WERI-Rb-1 (cell line): Measurements from ENCODE around the gene RBM4B.
"Not testable (repeated sequence)": the region's sequence is repeated elsewhere in the genome, so short reads cannot be mapped to it uniquely, and the experiment has no call there.

Experiments
- DNase-seq: peaks from one replicate; pipeline ENCODE4 v3.0.0-alpha.2; 2020
- H3K27ac ChIP-seq: fragments of 250-450 bp; sonication (Bioruptor Pico); 2 replicates; pipeline ENCODE4 v1.5.1; 2020; ENCODE audit warnings: mild to moderate bottlenecking, moderate library complexity
- H3K27me3 ChIP-seq: fragments of 250-450 bp; sonication (Bioruptor Pico); 2 replicates; pipeline ENCODE4 v1.5.1; 2021; ENCODE audit warnings: mild to moderate bottlenecking, low read depth, moderate library complexity; ENCODE audit not compliant: insufficient read depth, severe bottlenecking
- H3K36me3 ChIP-seq: fragments of 250-450 bp; sonication (Bioruptor Pico); 2 replicates; pipeline ENCODE4 v1.5.1; 2020; ENCODE audit warnings: mild to moderate bottlenecking, moderate library complexity
- H3K4me3 ChIP-seq: 2 replicates; pipeline ENCODE4 v1.5.1; 2011; ENCODE audit warnings: low read depth, mild to moderate bottlenecking, control low read depth, low read length
- H3K9me3 ChIP-seq: fragments of 250-450 bp; sonication (Bioruptor Pico); 2 replicates; pipeline ENCODE4 v1.5.1; 2021; ENCODE audit warnings: mild to moderate bottlenecking, moderate library complexity; ENCODE audit not compliant: severe bottlenecking
- TF ChIP-seq, protein P1 (sequence below): IDR thresholded peaks from 2 replicates; pipeline ENCODE4 v1.5.1; 2011; ENCODE audit warnings: low read depth, mild to moderate bottlenecking, control low read depth, inconsistent platforms, low read length

RBM4B gene, protein sequence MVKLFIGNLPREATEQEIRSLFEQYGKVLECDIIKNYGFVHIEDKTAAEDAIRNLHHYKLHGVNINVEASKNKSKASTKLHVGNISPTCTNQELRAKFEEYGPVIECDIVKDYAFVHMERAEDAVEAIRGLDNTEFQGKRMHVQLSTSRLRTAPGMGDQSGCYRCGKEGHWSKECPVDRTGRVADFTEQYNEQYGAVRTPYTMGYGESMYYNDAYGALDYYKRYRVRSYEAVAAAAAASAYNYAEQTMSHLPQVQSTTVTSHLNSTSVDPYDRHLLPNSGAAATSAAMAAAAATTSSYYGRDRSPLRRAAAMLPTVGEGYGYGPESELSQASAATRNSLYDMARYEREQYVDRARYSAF

DNA sequence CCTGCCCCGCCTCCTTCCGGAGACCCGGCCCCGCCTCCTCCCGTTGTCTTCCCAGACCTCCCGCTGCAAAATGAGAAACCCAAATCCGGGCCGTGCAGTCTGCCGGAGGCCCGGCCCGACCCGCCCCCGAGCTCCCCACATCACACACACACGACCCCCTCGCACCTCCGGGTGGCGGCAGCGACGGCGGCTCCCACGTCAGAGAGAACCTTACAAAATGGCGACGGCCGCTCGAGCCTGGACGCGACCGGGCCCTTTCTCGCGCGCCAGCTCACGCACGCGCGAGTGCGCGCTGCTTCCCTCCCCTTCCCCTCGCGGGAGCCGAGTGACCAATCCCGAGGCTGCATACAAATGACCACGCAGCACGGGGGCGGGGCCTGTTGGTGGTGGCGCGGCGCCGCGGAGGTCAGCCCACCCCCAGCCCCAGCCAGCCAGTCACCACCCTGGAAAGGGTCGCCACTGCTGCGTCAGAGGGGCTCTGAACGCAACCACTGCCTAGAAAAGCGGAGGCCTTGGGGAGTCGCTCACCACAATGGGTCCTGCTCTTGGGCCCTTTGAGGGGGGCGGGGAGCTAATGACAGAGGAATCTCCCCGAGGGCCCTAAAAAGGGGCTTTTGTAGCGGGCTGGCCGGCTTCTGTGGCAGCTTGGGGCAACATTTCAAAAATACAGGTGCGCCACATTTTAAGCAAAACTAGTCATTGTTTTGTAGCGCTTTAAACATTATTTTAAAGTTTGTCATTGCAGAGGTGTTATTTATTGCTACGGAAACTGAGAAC is at the start of gene RBM4B:
RBM4B (minus strand) TSS at position 289 of the 777 bp plus-strand sequence. CDS start 808 bp downstream, outside the sequence.
- TF ChIP-seq, protein P1, sequence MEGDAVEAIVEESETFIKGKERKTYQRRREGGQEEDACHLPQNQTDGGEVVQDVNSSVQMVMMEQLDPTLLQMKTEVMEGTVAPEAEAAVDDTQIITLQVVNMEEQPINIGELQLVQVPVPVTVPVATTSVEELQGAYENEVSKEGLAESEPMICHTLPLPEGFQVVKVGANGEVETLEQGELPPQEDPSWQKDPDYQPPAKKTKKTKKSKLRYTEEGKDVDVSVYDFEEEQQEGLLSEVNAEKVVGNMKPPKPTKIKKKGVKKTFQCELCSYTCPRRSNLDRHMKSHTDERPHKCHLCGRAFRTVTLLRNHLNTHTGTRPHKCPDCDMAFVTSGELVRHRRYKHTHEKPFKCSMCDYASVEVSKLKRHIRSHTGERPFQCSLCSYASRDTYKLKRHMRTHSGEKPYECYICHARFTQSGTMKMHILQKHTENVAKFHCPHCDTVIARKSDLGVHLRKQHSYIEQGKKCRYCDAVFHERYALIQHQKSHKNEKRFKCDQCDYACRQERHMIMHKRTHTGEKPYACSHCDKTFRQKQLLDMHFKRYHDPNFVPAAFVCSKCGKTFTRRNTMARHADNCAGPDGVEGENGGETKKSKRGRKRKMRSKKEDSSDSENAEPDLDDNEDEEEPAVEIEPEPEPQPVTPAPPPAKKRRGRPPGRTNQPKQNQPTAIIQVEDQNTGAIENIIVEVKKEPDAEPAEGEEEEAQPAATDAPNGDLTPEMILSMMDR = no peak
- H3K4me3 ChIP-seq = peak within 1 kb of the TSS; percentile 70
- DNase-seq = peak; percentile 98
- H3K27me3 ChIP-seq = no peaks in the 10 kb centered on the region
- no peaks in the 10 kb centered on the region for H3K9me3 ChIP-seq
- H3K27ac ChIP-seq = peak within 1 kb of the TSS; percentile 97
- peaks cover 45% of the 10 kb centered on the region for H3K36me3 ChIP-seq

DNA sequence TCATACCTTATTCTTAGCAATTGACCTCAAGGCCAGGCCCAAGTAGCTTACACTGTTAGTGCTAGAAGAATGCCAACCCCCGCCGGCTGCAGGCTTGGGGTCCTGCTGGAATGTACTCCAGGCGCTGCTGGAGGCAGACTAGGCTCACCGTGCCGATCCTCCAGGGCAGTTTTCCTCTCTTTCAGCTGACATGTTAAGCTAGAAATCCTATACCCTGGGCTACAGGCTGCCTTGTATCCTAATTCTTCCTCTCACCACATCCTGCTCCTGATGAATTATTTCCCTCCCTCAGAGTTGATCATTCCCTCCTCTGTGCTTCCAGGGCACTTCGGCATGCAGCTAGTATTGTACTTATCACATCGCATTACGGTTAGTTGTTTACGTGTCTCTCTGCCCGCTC is 48.0 kb upstream of the RBM4B start:
- TF ChIP-seq, protein P1 = no peak
- peak; percentile 43 for DNase-seq

DNA sequence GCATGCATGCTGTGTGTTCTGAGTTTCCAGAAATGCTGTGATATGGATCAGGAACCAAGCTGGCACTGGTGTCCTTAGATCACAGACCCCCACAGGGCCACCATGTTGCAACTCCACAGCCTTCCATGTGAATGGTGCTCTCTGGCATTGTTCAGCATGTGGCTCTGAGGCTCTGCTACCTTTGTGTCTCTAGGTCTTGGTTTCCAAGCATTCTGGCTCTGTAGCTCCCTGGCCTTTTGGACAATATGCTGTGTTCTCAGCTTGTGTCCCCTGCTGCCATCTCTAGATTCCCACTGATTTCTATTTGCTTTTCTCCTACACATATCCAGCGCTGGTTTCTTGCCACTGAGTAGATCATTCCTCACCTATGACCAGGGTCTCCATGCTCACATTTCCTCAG is 47.4 kb upstream of the RBM4B start:
- no peak overlapping the region for H3K4me3 ChIP-seq
- H3K9me3 ChIP-seq = no peaks in the 10 kb centered on the region
- no peak overlapping the region for H3K27ac ChIP-seq
- H3K27me3 ChIP-seq = no peaks in the 10 kb centered on the region
- DNase-seq = no peak
- peaks cover 20% of the 10 kb centered on the region for H3K36me3 ChIP-seq
- TF ChIP-seq, protein P1 = no peak

More for the DNA sequence above, 48.0 kb upstream of the RBM4B start:
- H3K4me3 ChIP-seq = no peak overlapping the region
- no peaks in the 10 kb centered on the region for H3K27me3 ChIP-seq
- no peak overlapping the region for H3K27ac ChIP-seq
- peaks cover 15% of the 10 kb centered on the region for H3K36me3 ChIP-seq
- no peaks in the 10 kb centered on the region for H3K9me3 ChIP-seq

DNA sequence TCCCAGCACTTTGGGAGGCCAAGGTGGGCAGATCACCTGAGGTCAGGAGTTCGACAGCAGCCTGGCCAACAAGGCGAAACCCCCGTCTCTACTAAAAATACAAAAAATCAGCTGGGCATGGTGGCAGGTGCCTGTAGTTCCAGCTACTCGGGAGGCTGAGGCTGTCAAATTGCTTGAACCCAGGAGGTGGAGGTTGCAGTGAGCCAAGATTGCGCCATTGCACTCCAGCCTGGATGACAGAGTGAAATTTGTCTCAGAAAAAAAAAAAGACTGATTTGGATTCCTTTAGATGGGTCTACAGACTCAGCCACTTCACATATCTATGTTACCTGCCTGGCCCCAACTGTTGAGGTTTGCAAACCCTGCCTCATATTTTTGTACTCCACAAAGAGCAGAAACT is 46.5 kb upstream of the RBM4B start:
- DNase-seq, H3K4me3 ChIP-seq, H3K27ac ChIP-seq, H3K9me3 ChIP-seq, H3K27me3 ChIP-seq: not testable (repeated sequence)
- peaks cover 30% of the 10 kb centered on the region for H3K36me3 ChIP-seq

DNA sequence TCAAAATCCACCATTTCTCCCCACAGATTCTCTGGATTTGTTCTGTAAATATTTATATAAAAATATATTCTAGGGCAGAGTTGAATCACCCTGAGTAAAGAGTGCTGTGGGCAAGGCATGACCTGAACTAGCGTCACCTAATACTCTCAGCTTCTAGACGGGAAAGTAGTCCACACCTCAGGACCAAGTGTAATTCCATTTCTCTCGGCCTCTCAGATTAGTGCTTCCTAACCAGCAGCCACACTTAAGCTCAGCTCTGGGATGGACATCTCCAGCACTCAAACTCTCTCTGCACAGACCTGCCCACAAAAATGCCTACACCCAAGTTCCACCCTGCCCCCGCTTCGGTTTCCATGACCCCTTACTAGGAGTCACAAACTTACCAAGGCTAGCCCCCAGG is 46.0 kb upstream of the RBM4B start:
- Histone ChIP-seq H3K9me3 (no peaks in the 10 kb centered on the region), H3K4me3 (no peak overlapping the region), H3K27ac (no peak overlapping the region), H3K27me3 (no peaks in the 10 kb centered on the region), H3K36me3 (peaks cover 35% of the 10 kb centered on the region)
- TF ChIP-seq, protein P1 = no peak
- no peak for DNase-seq

DNA sequence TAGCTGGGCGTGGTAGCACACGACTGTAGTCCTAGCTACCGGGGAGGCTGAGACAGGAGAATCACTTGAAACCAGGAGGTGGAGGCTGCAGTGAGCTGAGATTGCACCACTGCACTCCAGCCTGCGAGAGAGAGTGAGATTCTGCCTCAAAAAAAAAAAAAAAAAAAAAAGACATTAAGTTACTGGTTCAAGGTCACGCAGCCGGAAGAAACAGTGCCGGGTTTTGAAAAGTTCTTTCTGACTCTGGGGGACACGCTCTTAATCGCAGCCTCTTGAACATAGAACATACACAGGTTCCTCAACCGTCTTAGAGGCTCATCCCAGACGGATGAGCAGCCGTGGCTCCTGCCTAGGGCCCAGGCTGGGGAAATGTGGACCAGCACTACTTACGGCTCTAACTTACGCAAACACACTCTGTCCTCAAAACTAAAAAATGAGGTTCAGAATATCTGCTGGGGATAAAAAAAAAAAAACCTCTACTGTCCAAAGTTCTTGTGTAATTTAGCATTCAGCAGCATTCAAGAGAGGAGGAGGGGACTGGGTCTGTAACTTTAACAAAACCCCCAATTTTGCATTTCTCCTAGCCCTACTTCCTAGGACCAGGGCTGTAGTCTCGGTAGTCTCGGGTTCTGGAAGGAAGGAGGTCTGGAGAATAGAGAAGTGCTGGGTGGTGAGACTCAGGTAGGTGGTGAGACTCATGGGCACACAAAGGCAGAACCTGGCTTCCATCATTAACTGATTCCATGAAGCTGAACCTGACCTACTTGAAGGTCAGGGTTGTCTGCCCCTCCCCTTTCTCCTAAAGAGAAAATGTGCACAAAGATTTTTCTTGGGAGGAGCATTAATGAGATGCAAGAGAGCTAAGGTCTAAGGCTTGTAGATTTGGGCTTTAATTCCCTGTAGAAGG is 45.3 kb upstream of the RBM4B start:
- H3K36me3 ChIP-seq = peaks cover 41% of the 10 kb centered on the region
- DNase-seq = no peak
- no peaks in the 10 kb centered on the region for H3K27me3 ChIP-seq
- no peak overlapping the region for H3K4me3 ChIP-seq
- no peaks in the 10 kb centered on the region for H3K9me3 ChIP-seq
- TF ChIP-seq, protein P1 = no peak
- no peak overlapping the region for H3K27ac ChIP-seq
